Dendritic cell treated with granulocyte-macrophage colony-stimulating factor and Interleukin-4, amounts not matched to agents 40 ng/mL and 50 ng/mL, for 4 days (primary cell): ENCODE data around the gene ACTG2.

Experiments used
- H3K27ac Mint-ChIP-seq: one replicate; pipeline ENCODE4 v1.8.0; 2022; ENCODE audit warnings: mild to moderate bottlenecking, mixed read lengths
- H3K27me3 Mint-ChIP-seq: one replicate; pipeline ENCODE4 v1.8.0; 2022; ENCODE audit warnings: mild to moderate bottlenecking, mixed read lengths
- H3K36me3 Mint-ChIP-seq: one replicate; pipeline ENCODE4 v1.8.0; 2022; ENCODE audit warnings: low read depth, mixed read lengths
- H3K4me1 Mint-ChIP-seq: one replicate; pipeline ENCODE4 v1.8.0; 2022; ENCODE audit warnings: low read depth, mixed read lengths
- H3K4me3 Mint-ChIP-seq: one replicate; pipeline ENCODE4 v1.8.0; 2022; ENCODE audit warnings: mild to moderate bottlenecking, moderate library complexity, mixed read lengths
- H3K9me3 Mint-ChIP-seq: one replicate; pipeline ENCODE4 v1.8.0; 2022; ENCODE audit warnings: mixed read lengths
- intact Hi-C: fragments of 100-400 bp; cut with micrococcal nuclease; formaldehyde crosslinking; loops from one replicate; pipeline ENCODE4 v1.15.0; 2022

Gene ACTG2

GRCh38 chr2:73913414-73914054 lies 20.7 kb downstream of the ACTG2 start:
- H3K9me3 Mint-ChIP-seq, result no peaks in the 10 kb centered on the region
- H3K27ac Mint-ChIP-seq, result no peak overlapping the region
- H3K4me3 Mint-ChIP-seq, result no peak overlapping the region
- intact Hi-C loops, result no loop called here
- H3K27me3 Mint-ChIP-seq, result no peaks in the 10 kb centered on the region
- H3K4me1 Mint-ChIP-seq, result peaks cover 12% of the 10 kb centered on the region
- H3K36me3 Mint-ChIP-seq, result no peaks in the 10 kb centered on the region

- Mint-ChIP-seq H3K4me1 (peaks cover 10% of the 10 kb centered on the region), H3K9me3 (no peaks in the 10 kb centered on the region), H3K4me3 (no peak overlapping the region), H3K36me3 (no peaks in the 10 kb centered on the region), H3K27me3 (peaks cover 2% of the 10 kb centered on the region), H3K27ac (peak overlapping the region; percentile 52)
- intact Hi-C loops, result no loop called here
Measured at GRCh38 chr2:73914667-73915066, 21.9 kb downstream of the ACTG2 start.

GRCh38 chr2:73915437-73915993 lies 22.7 kb downstream of the ACTG2 start:
- peaks cover 2% of the 10 kb centered on the region for H3K27me3 Mint-ChIP-seq
- H3K9me3 Mint-ChIP-seq, result no peaks in the 10 kb centered on the region
- H3K36me3 Mint-ChIP-seq, result no peaks in the 10 kb centered on the region
- intact Hi-C loops, result no loop called here
- H3K27ac Mint-ChIP-seq, result no peak overlapping the region
- H3K4me3 Mint-ChIP-seq, result no peak overlapping the region
- H3K4me1 Mint-ChIP-seq, result peaks cover 10% of the 10 kb centered on the region

GRCh38 chr2:73916666-73917065 lies 23.9 kb downstream of the ACTG2 start:
- no peak overlapping the region for H3K27ac Mint-ChIP-seq
- no peaks in the 10 kb centered on the region for H3K36me3 Mint-ChIP-seq
- intact Hi-C loops, result no loop called here
- peaks cover 21% of the 10 kb centered on the region for H3K4me1 Mint-ChIP-seq
- no peaks in the 10 kb centered on the region for H3K9me3 Mint-ChIP-seq
- no peak overlapping the region for H3K4me3 Mint-ChIP-seq
- H3K27me3 Mint-ChIP-seq, result peaks cover 2% of the 10 kb centered on the region

- H3K4me1 Mint-ChIP-seq, result peaks cover 27% of the 10 kb centered on the region
Measured at GRCh38 chr2:73917296-73917695, 24.5 kb downstream of the ACTG2 start.

GRCh38 chr2:73917696-73918207 lies 24.9 kb downstream of the ACTG2 start:
- peaks cover 2% of the 10 kb centered on the region for H3K27me3 Mint-ChIP-seq
- no peaks in the 10 kb centered on the region for H3K9me3 Mint-ChIP-seq
- intact Hi-C loops, result no loop called here
- no peak overlapping the region for H3K4me3 Mint-ChIP-seq
- H3K27ac Mint-ChIP-seq, result no peak overlapping the region
- no peaks in the 10 kb centered on the region for H3K36me3 Mint-ChIP-seq
- H3K4me1 Mint-ChIP-seq, result peaks cover 28% of the 10 kb centered on the region

More at GRCh38 chr2:73917296-73917695, 24.5 kb downstream of the ACTG2 start:
- Mint-ChIP-seq H3K27ac (no peak overlapping the region), H3K9me3 (no peaks in the 10 kb centered on the region), H3K27me3 (peaks cover 2% of the 10 kb centered on the region), H3K36me3 (no peaks in the 10 kb centered on the region), H3K4me3 (no peak overlapping the region)
- intact Hi-C loops, result no loop called here

GRCh38 chr2:73918856-73919255 lies 26.0 kb downstream of the ACTG2 start:
- H3K4me1 Mint-ChIP-seq, result peaks cover 28% of the 10 kb centered on the region
- intact Hi-C loops, result no loop called here
- H3K9me3 Mint-ChIP-seq, result no peaks in the 10 kb centered on the region
- peaks cover 2% of the 10 kb centered on the region for H3K27me3 Mint-ChIP-seq
- H3K4me3 Mint-ChIP-seq, result no peak overlapping the region
- no peak overlapping the region for H3K27ac Mint-ChIP-seq
- no peaks in the 10 kb centered on the region for H3K36me3 Mint-ChIP-seq

GRCh38 chr2:73919596-73920228 lies 26.9 kb downstream of the ACTG2 start:
- peaks cover 28% of the 10 kb centered on the region for H3K4me1 Mint-ChIP-seq
- H3K27ac Mint-ChIP-seq, result no peak overlapping the region
- no peak overlapping the region for H3K4me3 Mint-ChIP-seq
- H3K36me3 Mint-ChIP-seq, result no peaks in the 10 kb centered on the region
- H3K27me3 Mint-ChIP-seq, result peaks cover 2% of the 10 kb centered on the region
- intact Hi-C loops, result no loop called here
- no peaks in the 10 kb centered on the region for H3K9me3 Mint-ChIP-seq

- H3K27ac Mint-ChIP-seq, result no peak overlapping the region
- H3K27me3 Mint-ChIP-seq, result peaks cover 2% of the 10 kb centered on the region
- peaks cover 23% of the 10 kb centered on the region for H3K4me1 Mint-ChIP-seq
- H3K4me3 Mint-ChIP-seq, result no peak overlapping the region
- intact Hi-C loops, result no loop called here
- no peaks in the 10 kb centered on the region for H3K9me3 Mint-ChIP-seq
- H3K36me3 Mint-ChIP-seq, result no peaks in the 10 kb centered on the region
Measured at GRCh38 chr2:73920577-73921545, 28.1 kb downstream of the ACTG2 start.

- H3K27me3 Mint-ChIP-seq, result peaks cover 2% of the 10 kb centered on the region
- no peaks in the 10 kb centered on the region for H3K36me3 Mint-ChIP-seq
- intact Hi-C loops, result no loop called here
- H3K4me1 Mint-ChIP-seq, result peaks cover 23% of the 10 kb centered on the region
- H3K9me3 Mint-ChIP-seq, result no peaks in the 10 kb centered on the region
- no peak overlapping the region for H3K4me3 Mint-ChIP-seq
- H3K27ac Mint-ChIP-seq, result no peak overlapping the region
Measured at GRCh38 chr2:73921581-73921980, 28.8 kb downstream of the ACTG2 start.

GRCh38 chr2:73922681-73923080 lies 29.9 kb downstream of the ACTG2 start:
- Mint-ChIP-seq H3K27me3 (peaks cover 2% of the 10 kb centered on the region), H3K9me3 (no peaks in the 10 kb centered on the region), H3K4me1 (peaks cover 25% of the 10 kb centered on the region), H3K36me3 (peaks cover 1% of the 10 kb centered on the region), H3K27ac (no peak overlapping the region), H3K4me3 (no peak overlapping the region)
- intact Hi-C loops, result no loop called here

GRCh38 chr2:73925033-73925704 lies 32.4 kb downstream of the ACTG2 start:
- Mint-ChIP-seq H3K4me1 (peaks cover 49% of the 10 kb centered on the region), H3K36me3 (peaks cover 18% of the 10 kb centered on the region), H3K27ac (peak overlapping the region; percentile 95), H3K4me3 (no peak overlapping the region), H3K9me3 (no peaks in the 10 kb centered on the region), H3K27me3 (no peaks in the 10 kb centered on the region)
- intact Hi-C loops, result loop anchor here (5.0 kb wide), 1 partner anchor 48 kb away; no protein-coding TSS in a partner anchor

GRCh38 chr2:73925853-73926492 lies 33.2 kb downstream of the ACTG2 start:
- Mint-ChIP-seq H3K36me3 (peaks cover 22% of the 10 kb centered on the region), H3K4me1 (peaks cover 54% of the 10 kb centered on the region), H3K27me3 (no peaks in the 10 kb centered on the region), H3K27ac (peak overlapping the region; percentile 95), H3K4me3 (no peak overlapping the region), H3K9me3 (no peaks in the 10 kb centered on the region)
- intact Hi-C loops, result loop anchor here (1.0 to 5.0 kb wide), 2 partner anchors 49 to 59 kb away; no protein-coding TSS in a partner anchor
